ENCODE measurements around the gene ASIC1.
"Not testable (repeated sequence)": the region's sequence is repeated elsewhere in the genome, so short reads cannot be mapped to it uniquely, and the experiment has no call there.

The ASIC1 gene

GRCh38 chr12:50057000-50057841, at the start of gene ASIC1:
Gene ASIC1, plus strand, starts transcription at chr12:50057596. Its CDS starts 1,171 bp downstream, at chr12:50058767.
- DNase-seq = peak; percentile 52

- no peak for DNase-seq
Observed at GRCh38 chr12:50013361-50014147, 43.8 kb upstream of the ASIC1 start.

- DNase-seq = no peak
Observed at GRCh38 chr12:50014342-50014741, 43.1 kb upstream of the ASIC1 start.

GRCh38 chr12:50016501-50017475, 40.6 kb upstream of the ASIC1 start:
- DNase-seq = no peak

DNA sequence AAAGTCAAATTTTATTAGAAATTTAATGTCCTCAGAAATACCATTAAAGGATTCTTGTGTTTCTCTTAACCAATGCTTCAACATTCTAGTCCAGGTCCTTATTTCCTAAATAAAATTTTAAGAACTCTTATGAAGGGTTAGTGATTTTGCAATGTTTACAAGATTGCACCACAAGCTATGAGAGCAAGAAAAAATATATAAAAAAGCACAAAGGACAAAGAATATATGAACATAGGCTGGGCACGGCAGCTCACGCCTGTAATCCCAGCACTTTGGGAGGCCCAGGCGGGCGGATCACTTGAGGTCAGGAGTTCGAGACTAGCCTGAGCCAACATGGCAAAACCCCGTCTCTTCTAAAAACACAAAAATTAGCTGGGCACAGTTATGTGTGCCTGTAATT, 39.8 kb upstream of the ASIC1 start:
- DNase-seq = no peak

- no peak for DNase-seq
Observed at GRCh38 chr12:50018154-50018553, 39.2 kb upstream of the ASIC1 start.

GRCh38 chr12:50018968-50019367, 38.4 kb upstream of the ASIC1 start:
- DNase-seq = no peak

- DNase-seq = no peak
Observed at GRCh38 chr12:50019524-50019923, 37.9 kb upstream of the ASIC1 start.

- no peak for DNase-seq
Observed at GRCh38 chr12:50021031-50021430, 36.4 kb upstream of the ASIC1 start.

DNA sequence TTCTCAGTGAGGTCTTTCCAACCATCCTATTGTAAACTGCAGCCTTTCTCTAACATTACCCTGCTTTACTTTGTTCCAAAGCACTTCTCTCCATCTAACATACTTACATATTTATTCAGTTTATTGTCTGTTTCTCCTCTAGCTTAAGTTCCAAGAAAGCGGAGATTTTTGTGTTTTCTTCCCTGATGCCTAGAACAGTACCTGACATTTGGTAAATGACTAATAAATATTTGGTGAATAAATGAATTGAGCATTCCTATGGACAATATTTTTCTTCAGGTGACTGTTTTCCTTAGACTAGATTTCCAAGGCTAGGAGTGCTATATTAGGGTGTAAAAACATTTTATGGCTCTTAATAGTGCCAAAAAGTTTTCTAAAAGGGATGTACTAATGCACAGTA, 34.5 kb upstream of the ASIC1 start:
- no peak for DNase-seq

DNA sequence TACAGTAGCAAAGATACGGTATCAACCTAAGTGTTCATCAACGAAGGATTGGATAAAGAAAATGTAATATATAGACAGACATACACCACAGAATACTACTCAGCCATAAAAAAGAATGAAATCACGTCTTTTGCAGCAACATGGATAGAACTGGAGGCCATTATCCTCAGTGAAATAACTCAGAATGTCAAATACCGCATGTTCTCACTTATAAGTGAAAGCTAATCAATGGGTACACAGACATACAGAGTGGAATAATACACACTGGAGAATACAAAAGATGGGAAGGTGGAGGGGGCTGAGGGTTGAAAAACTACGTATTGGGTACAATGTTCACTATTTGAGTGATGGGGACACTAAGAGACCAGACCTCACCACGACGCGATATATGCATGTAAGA, 33.2 kb upstream of the ASIC1 start:
- DNase-seq = no peak

DNA sequence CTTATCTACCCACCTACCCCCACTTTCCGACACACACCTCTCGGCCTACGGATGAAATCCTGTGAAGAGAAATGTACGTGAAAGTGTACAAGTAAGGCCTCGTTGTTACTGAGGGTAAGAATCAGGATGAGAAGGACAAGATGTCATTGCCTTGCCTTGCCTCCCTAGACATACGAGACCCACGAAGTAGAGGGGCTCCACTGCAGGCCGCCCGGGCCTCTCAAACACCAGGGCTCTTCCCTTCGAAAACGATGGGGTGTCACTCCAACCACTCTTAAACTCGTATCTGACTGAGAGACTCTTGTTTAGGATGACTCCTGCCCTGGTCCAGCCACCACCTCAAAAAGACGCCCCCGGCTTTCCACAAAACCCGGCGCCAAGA, 32.6 kb upstream of the ASIC1 start:
- no peak for DNase-seq

GRCh38 chr12:50025187-50026059, 32.0 kb upstream of the ASIC1 start, which contains the start of gene RACGAP1:
Gene RACGAP1, minus strand, starts transcription at chr12:50025494. Its CDS starts 8,779 bp downstream, at chr12:50016715.
- DNase-seq = peak; percentile 94

DNA sequence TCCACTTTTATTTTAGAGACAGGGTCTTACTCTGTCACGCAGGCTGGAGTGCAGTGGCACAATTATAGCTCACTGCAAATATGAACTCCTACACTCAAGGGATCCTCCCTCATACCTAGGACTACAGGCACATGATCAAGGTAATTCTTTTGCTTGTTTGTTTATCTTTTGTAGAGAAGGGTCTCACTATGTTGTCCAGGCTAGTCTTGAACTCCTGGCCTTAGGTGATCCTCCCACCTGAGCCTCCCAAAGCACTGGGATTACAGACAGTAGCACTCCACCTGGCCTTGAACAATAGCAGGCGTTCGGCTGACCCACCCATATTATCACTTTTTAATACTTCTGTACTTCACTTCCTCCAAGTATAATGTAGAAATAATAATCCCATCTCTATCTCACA, 30.7 kb upstream of the ASIC1 start:
- DNase-seq = no peak

DNA sequence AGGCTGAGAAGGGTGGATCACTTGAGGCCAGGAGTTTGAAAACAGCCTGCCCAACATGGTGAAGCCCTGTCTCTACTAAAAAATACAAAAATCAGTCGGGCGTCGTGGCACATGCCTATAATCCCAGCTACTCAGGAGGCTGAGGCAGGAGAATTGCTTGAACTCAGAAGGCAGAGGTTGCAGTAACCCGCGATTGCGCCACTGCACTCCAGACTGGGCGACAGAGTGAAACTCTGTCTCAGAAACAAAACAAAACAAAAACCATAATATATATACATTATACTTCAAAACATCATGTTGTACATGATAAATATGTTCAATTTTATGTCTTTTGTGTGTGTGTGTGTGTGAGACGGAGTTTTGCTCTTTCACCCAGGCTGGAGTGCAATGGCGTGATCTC, 26.9 kb upstream of the ASIC1 start:
- DNase-seq = not testable (repeated sequence)

DNA sequence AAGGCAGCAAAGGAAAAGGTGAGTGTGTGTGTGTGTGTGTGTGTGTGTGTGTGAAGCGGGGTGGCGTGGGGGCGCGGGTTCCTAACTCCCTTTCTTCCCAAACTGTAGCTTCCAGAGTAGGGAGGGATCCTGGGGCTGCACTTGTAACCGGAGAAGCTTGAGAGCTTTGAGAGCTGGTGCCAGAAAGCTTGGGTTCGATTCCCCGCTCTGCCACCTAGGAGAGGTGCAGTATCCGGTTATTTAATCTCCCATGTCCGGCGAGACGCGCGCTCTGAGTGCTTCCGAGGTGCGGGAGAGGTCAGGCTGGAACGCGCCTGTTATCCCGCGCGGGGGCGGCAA, 24.9 kb upstream of the ASIC1 start:
- DNase-seq = no peak

DNA sequence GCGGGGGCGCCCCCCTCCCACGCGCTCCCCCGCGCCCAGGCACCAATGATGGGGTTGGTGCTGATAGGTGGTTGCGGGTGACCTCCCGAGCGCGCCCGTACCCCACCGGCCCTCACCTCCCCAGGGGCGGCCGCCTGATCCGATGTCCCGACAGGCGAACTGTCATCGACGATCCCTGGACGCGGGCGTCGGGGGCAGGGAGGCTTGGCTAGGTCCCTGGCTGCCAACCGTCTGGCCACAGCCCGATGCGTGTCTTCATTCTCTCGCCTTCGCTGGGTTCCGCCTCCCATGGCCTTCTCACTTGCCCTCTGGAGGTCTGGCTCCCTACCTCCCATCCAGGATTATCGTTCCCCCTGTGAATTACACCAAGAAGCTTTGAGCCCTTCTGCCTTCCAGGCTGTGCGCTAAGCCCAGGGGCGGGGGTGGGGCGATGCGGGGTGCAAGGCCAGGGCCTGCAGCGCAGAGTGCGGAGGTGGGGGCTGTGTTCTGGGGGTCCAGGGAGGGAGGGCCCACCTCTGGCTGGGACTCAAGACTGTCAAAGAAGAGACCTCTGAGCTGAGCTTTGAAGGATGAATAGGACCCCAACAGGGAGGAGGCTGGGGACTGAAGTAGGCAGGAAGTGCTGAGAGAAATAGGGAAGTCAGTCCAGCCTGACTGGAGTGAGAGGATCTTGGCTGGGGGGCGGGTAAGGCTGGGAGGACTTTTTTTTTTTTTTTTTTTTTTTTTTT, 24.4 kb upstream of the ASIC1 start:
- no peak for DNase-seq

DNA sequence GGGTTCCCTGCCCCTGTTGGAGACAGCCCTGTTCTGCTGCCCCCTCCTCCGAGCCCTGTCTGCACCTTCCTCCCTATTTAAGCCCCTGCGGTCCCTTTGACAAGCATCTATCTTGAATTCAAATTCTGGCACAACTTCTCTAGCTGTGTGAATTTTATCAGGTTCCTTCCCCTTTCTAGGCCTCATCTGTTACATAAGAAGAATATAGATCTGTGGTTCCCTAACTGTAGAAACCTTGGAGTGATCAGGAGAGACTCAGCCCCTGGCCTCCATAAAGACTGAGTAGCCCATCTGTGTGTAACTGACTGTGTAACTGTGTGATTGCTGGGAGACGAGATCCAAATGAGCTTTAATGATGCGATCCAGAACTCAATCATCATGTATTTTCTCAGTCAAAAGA, 19.1 kb upstream of the ASIC1 start:
- DNase-seq = no peak

DNA sequence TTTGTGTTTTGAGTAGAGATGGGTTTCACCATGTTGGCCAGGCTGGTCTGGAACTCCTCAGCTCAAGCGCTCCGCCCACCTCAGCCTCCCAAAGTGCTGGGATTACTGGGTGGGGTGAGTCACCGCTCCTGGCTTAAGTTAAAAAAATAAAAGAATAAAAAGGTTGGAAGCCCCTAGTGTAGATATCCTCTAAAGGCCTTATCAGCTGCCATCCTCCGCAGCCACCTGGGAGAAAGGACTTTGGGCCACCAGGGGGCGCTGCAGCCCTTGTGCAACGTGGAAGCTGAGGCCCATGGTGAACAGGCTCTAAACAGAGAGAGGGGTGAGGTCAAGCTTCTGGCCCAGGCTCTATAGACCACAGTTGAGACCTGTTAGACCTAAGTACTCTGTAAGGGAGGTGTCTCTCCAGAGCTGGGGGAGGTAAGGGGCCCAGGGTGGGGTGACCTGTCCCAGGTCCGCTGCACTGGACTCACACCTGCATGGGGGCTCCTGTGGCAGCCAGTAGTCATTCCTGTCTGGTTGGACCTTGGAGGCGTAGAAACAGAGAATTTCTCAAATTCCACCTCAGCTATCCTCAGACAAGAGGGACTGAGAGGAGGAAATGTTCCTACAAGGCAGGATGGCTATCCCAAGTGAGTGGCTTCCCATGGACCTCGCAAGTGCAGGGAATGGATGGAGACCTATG, 18.1 kb upstream of the ASIC1 start:
- DNase-seq = peak; percentile 85

- DNase-seq = no peak
Observed at GRCh38 chr12:50040657-50041056, 16.7 kb upstream of the ASIC1 start.

Data from activated naive CD4-positive, alpha-beta T cell treated with Interleukin-2 at 50 U/mL for 16 hours (primary cell).